ENCODE results near the gene ALDH1L2.
A peak's percentile ranks its signal among the peaks of the same experiment; 100 is the strongest.

ALDH1L2 gene

DNA sequence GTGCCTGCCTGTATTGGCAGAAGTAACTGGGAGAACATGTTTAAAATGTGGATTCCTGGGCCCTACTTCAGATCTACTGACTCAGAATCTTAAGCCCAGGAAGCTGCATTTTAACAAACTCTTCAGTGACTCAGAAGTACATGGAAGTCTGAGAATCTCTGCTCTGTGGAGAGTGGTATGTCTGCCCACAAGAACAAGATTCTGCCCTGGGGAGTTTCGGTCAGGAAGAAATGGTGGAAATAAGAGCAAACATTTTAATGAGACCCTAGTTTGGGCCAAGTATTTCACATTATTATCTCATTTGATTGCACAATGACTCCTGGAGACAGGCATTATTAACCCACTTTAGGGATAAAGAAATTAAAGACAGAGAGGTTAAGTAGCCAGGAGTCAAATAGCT lies 8.2 kb downstream of the ALDH1L2 start:
- TF ChIP-seq, protein P1, sequence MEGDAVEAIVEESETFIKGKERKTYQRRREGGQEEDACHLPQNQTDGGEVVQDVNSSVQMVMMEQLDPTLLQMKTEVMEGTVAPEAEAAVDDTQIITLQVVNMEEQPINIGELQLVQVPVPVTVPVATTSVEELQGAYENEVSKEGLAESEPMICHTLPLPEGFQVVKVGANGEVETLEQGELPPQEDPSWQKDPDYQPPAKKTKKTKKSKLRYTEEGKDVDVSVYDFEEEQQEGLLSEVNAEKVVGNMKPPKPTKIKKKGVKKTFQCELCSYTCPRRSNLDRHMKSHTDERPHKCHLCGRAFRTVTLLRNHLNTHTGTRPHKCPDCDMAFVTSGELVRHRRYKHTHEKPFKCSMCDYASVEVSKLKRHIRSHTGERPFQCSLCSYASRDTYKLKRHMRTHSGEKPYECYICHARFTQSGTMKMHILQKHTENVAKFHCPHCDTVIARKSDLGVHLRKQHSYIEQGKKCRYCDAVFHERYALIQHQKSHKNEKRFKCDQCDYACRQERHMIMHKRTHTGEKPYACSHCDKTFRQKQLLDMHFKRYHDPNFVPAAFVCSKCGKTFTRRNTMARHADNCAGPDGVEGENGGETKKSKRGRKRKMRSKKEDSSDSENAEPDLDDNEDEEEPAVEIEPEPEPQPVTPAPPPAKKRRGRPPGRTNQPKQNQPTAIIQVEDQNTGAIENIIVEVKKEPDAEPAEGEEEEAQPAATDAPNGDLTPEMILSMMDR (IDR thresholded peaks at IDR 0.05; ENCODE audit: control insufficient read depth, insufficient read depth, low read depth, low read length, missing control alignments), result no peak
- DNase-seq (ENCODE audit: low read depth), result peak; percentile 83
- no peak overlapping the region for H3K4me3 ChIP-seq (ENCODE audit: control insufficient read depth, low read depth, low read length)

DNA sequence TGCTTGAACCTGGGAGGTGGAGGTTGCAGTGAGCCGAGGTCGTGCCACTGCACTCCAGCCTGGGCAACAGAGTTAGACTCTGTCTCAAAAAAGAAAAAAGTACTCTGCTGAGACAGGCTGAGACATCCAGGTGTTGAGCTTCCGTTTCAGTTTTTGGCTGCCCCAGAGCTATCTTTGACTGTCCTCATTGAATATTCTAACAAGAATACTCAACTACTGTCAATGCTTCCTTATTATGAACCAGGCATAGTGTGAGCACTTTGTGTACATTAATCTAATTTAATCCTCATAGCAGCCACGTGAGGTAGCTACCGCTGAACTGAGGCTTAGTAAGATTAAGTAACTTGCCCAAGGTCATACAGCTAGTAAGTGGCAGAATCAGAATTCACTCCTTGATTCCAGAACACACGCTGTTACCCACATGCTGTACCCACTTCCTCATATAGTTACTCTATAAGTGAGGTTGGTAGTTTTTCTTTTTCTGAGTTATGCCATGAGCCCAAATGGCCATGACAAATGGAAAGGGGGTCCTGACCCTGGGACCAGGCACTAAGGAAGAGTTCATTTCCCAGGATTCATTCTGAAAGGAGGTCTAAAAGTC lies 11.3 kb downstream of the ALDH1L2 start:
- DNase-seq (ENCODE audit: low read depth), result no peak
- TF ChIP-seq, protein P1 (IDR thresholded peaks at IDR 0.05; ENCODE audit: control insufficient read depth, insufficient read depth, low read depth, low read length, missing control alignments), result no peak
- H3K4me3 ChIP-seq (ENCODE audit: control insufficient read depth, low read depth, low read length), result no peak overlapping the region

DNA sequence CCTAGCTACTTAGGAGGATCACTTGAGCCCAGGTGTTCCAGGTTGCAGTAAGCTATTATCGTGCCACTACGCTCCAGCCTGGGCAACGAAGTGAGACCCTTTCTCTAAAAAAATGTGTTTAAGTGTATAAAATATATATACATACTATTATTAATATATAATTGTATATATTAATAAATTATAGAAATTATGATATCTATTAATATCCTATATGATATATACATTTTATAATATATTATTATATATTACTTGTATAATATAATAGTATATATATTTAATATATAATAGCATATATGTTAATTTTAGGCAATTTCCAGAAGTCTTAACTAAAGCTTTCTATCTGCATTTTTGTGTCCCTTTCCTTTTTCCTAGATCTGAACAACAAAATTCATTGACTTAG lies 12.3 kb downstream of the ALDH1L2 start:
- TF ChIP-seq, protein P1 (IDR thresholded peaks at IDR 0.05; ENCODE audit: control insufficient read depth, insufficient read depth, low read depth, low read length, missing control alignments), result no peak
- DNase-seq (ENCODE audit: low read depth), result no peak
- no peak overlapping the region for H3K4me3 ChIP-seq (ENCODE audit: control insufficient read depth, low read depth, low read length)

DNA sequence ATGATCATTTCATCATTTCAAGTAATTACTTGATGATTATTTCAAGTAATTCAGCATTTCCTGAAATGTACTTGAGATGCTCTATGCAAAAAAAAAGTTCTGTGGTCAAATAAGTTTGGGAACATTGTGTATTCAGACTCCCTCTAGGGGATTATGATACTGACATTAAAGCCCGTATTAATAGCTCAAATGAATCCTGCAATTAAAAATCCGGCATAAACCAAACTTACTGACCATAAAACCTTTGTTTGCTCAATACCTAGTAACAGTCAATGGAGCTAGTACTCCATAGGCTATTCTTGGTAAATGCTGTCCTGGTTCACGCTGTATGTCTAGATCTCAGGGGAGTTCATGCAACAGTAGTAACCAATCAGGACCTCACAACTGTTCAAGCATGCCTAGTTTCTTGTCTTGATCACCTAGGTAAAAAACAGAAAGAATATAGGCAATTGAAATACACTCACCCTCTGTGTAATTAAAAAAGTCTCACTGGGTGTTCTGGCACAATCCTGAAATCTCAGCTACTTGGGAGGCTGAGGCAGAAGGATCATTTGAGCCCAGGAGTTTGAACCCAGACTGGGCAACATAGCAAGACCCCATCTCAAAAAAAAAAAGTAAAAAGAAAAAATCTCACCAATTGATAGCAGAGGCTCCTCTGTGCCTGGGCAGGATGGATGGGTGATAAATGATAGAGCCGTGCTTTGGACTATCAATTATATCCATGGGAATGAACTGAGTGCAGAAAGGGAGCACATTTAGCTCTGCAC lies 14.1 kb downstream of the ALDH1L2 start:
- H3K4me3 ChIP-seq (ENCODE audit: control insufficient read depth, low read depth, low read length), result no peak overlapping the region
- TF ChIP-seq, protein P1 (IDR thresholded peaks at IDR 0.05; ENCODE audit: control insufficient read depth, insufficient read depth, low read depth, low read length, missing control alignments), result no peak
- no peak for DNase-seq (ENCODE audit: low read depth)

DNA sequence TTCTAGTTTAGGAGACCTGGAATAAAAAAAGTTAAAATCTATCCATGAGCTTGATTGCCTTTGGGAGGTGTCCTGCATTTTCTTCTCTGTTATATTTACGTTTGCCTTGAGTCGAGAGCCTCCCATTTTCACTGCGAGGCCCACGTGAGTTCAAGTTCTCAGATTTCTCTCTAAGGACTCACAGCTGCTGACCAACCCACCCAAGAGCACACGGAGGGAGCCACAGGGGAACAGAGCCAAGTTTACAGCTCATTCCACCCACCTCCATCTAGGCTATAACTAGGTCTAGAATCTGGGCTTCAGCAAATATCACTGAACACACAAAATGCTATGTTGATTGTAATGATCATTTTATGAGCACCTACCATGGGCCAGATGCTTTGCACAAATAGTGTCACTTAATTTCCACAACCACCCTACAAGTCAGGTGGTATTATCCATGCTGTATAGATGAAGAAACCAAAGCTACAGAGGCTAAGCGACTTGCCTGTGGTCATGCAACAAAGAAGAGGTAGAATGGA lies 16.7 kb downstream of the ALDH1L2 start:
- TF ChIP-seq, protein P1 (IDR thresholded peaks at IDR 0.05; ENCODE audit: control insufficient read depth, insufficient read depth, low read depth, low read length, missing control alignments), result no peak
- no peak overlapping the region for H3K4me3 ChIP-seq (ENCODE audit: control insufficient read depth, low read depth, low read length)
- no peak for DNase-seq (ENCODE audit: low read depth)

DNA sequence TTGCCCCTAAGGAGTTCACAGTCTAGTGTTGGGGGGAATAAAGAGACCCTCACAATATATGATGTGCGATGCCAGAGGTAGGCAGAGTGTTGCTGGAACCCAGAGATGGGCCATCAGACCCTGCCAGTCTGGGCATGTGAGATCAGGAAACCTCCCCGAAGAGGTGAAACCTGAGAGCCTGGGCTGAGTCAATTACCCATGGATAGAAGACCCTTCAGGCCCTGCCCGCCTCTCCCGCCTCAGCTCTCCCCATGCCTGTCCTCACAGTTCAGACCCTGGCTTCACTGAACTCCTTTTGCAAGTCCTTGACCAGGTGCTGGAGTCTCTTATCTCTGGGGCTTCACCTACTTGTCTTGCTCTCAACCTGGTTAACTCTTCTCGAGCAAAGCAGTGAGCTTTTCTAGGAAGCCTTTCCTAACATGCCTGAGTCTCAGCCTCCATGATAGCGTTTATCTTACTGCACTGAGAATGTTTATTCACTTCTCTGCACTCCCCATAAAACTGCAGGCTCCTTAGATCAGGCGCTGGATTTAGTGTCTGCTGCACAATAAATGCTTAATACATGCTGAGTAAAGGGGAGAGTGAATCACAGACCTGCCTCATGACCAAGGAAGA lies 19.6 kb downstream of the ALDH1L2 start:
- no peak overlapping the region for H3K4me3 ChIP-seq (ENCODE audit: control insufficient read depth, low read depth, low read length)
- TF ChIP-seq, protein P1 (IDR thresholded peaks at IDR 0.05; ENCODE audit: control insufficient read depth, insufficient read depth, low read depth, low read length, missing control alignments), result no peak
- no peak for DNase-seq (ENCODE audit: low read depth)
